ENCODE data around the gene SLC25A24.
"Not testable (repeated sequence)": the region's sequence is repeated elsewhere in the genome, so short reads cannot be mapped to it uniquely, and the experiment has no call there.

SLC25A24 gene

GRCh38 chr1:108142258-108142657, 57.9 kb downstream of the SLC25A24 start:
- Histone ChIP-seq H3K4me3 (ENCODE audit: insufficient read depth, low read length, poor library complexity, severe bottlenecking) (no peak overlapping the region), H3K4me2 (ENCODE audit: low read depth, low read length, poor library complexity, severe bottlenecking) (no peak overlapping the region), H3K27me3 (ENCODE audit: low read length) (no peaks in the 10 kb centered on the region), H4K20me1 (ENCODE audit: low read depth, low read length) (no peaks in the 10 kb centered on the region), H3K9ac (ENCODE audit: low read length) (no peak overlapping the region), H2AFZ (ENCODE audit: low read depth, low read length, severe bottlenecking) (no peak overlapping the region), H3K9me3 (ENCODE audit: insufficient read depth, low read length) (no peaks in the 10 kb centered on the region), H3K79me2 (ENCODE audit: insufficient read depth, low read length) (no peaks in the 10 kb centered on the region), H3K9me2 (replicated peaks; ENCODE audit: insufficient read depth, low read length) (no peaks in the 10 kb centered on the region), H3F3A (ENCODE audit: insufficient read depth) (no peaks in the 10 kb centered on the region), H3K27ac (ENCODE audit: low read depth, low read length) (no peak overlapping the region), H3K36me3 (ENCODE audit: low read length) (no peaks in the 10 kb centered on the region)
- no peak for TF ChIP-seq EZH2phosphoT487 (conservative IDR thresholded peaks at IDR 0.05; ENCODE audit: low read length)
- TF ChIP-seq, protein P1, sequence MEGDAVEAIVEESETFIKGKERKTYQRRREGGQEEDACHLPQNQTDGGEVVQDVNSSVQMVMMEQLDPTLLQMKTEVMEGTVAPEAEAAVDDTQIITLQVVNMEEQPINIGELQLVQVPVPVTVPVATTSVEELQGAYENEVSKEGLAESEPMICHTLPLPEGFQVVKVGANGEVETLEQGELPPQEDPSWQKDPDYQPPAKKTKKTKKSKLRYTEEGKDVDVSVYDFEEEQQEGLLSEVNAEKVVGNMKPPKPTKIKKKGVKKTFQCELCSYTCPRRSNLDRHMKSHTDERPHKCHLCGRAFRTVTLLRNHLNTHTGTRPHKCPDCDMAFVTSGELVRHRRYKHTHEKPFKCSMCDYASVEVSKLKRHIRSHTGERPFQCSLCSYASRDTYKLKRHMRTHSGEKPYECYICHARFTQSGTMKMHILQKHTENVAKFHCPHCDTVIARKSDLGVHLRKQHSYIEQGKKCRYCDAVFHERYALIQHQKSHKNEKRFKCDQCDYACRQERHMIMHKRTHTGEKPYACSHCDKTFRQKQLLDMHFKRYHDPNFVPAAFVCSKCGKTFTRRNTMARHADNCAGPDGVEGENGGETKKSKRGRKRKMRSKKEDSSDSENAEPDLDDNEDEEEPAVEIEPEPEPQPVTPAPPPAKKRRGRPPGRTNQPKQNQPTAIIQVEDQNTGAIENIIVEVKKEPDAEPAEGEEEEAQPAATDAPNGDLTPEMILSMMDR (IDR thresholded peaks at IDR 0.05; ENCODE audit: insufficient read depth, low read length, poor library complexity, severe bottlenecking) = no peak

GRCh38 chr1:108141621-108142020, 58.5 kb downstream of the SLC25A24 start:
- Histone ChIP-seq H3K4me3 (ENCODE audit: insufficient read depth, low read length, poor library complexity, severe bottlenecking) (no peak overlapping the region), H2AFZ (ENCODE audit: low read depth, low read length, severe bottlenecking) (no peak overlapping the region), H3K79me2 (ENCODE audit: insufficient read depth, low read length) (no peaks in the 10 kb centered on the region), H3K4me2 (ENCODE audit: low read depth, low read length, poor library complexity, severe bottlenecking) (no peak overlapping the region), H3K27me3 (ENCODE audit: low read length) (no peaks in the 10 kb centered on the region), H4K20me1 (ENCODE audit: low read depth, low read length) (no peaks in the 10 kb centered on the region), H3K9ac (ENCODE audit: low read length) (no peak overlapping the region), H3K9me3 (ENCODE audit: insufficient read depth, low read length) (no peaks in the 10 kb centered on the region), H3F3A (ENCODE audit: insufficient read depth) (no peaks in the 10 kb centered on the region), H3K9me2 (replicated peaks; ENCODE audit: insufficient read depth, low read length) (no peaks in the 10 kb centered on the region), H3K27ac (ENCODE audit: low read depth, low read length) (no peak overlapping the region), H3K36me3 (ENCODE audit: low read length) (no peaks in the 10 kb centered on the region)
- TF ChIP-seq, protein P1 (IDR thresholded peaks at IDR 0.05; ENCODE audit: insufficient read depth, low read length, poor library complexity, severe bottlenecking) = no peak

DNA sequence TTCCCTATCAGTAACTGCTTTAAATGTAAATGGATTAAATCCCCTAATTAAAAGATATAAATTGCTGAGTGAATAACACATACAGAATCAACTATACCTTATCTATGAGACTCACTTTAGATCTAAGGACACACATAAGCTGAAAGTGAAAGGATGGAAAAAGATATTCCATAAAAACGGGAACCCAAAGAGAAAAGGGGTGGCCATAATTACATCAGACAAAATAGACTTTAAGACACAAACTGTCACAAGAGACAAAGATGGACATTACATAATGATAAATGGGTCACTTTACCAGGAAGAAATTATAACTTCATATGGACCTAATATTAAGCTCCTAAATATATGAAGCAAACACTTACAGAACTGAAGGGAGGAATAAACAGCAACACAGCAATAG, 59.2 kb downstream of the SLC25A24 start:
- Histone ChIP-seq H3K9me2 (replicated peaks; ENCODE audit: insufficient read depth, low read length) (no peaks in the 10 kb centered on the region), H3K9me3 (ENCODE audit: insufficient read depth, low read length) (no peaks in the 10 kb centered on the region), H3K27ac (ENCODE audit: low read depth, low read length) (no peak overlapping the region), H3K27me3 (ENCODE audit: low read length) (no peaks in the 10 kb centered on the region), H3K4me2 (ENCODE audit: low read depth, low read length, poor library complexity, severe bottlenecking) (no peak overlapping the region), H4K20me1 (ENCODE audit: low read depth, low read length) (no peaks in the 10 kb centered on the region), H2AFZ (ENCODE audit: low read depth, low read length, severe bottlenecking) (no peak overlapping the region), H3K79me2 (ENCODE audit: insufficient read depth, low read length) (no peaks in the 10 kb centered on the region), H3K9ac (ENCODE audit: low read length) (no peak overlapping the region), H3K4me3 (ENCODE audit: insufficient read depth, low read length, poor library complexity, severe bottlenecking) (no peak overlapping the region), H3F3A (ENCODE audit: insufficient read depth) (no peaks in the 10 kb centered on the region), H3K36me3 (ENCODE audit: low read length) (no peaks in the 10 kb centered on the region)
- TF ChIP-seq, protein P1 (IDR thresholded peaks at IDR 0.05; ENCODE audit: insufficient read depth, low read length, poor library complexity, severe bottlenecking) = no peak
- no peak for TF ChIP-seq EZH2phosphoT487 (conservative IDR thresholded peaks at IDR 0.05; ENCODE audit: low read length)

GRCh38 chr1:108140177-108140576, 60.0 kb downstream of the SLC25A24 start:
- no peak overlapping the region for H3K4me3 ChIP-seq (ENCODE audit: insufficient read depth, low read length, poor library complexity, severe bottlenecking)
- H3K36me3 ChIP-seq (ENCODE audit: low read length) = no peaks in the 10 kb centered on the region
- TF ChIP-seq EZH2phosphoT487 (conservative IDR thresholded peaks at IDR 0.05; ENCODE audit: low read length) = no peak
- TF ChIP-seq, protein P1 (IDR thresholded peaks at IDR 0.05; ENCODE audit: insufficient read depth, low read length, poor library complexity, severe bottlenecking) = no peak
- H3K9me2 ChIP-seq (replicated peaks; ENCODE audit: insufficient read depth, low read length) = no peaks in the 10 kb centered on the region
- no peak overlapping the region for H3K4me2 ChIP-seq (ENCODE audit: low read depth, low read length, poor library complexity, severe bottlenecking)
- no peak overlapping the region for H3K9ac ChIP-seq (ENCODE audit: low read length)
- no peaks in the 10 kb centered on the region for H4K20me1 ChIP-seq (ENCODE audit: low read depth, low read length)
- H3K27me3 ChIP-seq (ENCODE audit: low read length) = no peaks in the 10 kb centered on the region
- no peak overlapping the region for H2AFZ ChIP-seq (ENCODE audit: low read depth, low read length, severe bottlenecking)
- H3K27ac ChIP-seq (ENCODE audit: low read depth, low read length) = no peak overlapping the region
- no peaks in the 10 kb centered on the region for H3K79me2 ChIP-seq (ENCODE audit: insufficient read depth, low read length)
- no peaks in the 10 kb centered on the region for H3F3A ChIP-seq (ENCODE audit: insufficient read depth)
- H3K9me3 ChIP-seq (ENCODE audit: insufficient read depth, low read length) = no peaks in the 10 kb centered on the region

GRCh38 chr1:108139555-108139954, 60.6 kb downstream of the SLC25A24 start:
- H3K9me2 ChIP-seq (replicated peaks; ENCODE audit: insufficient read depth, low read length); H3K27ac ChIP-seq (ENCODE audit: low read depth, low read length); H3K36me3 ChIP-seq (ENCODE audit: low read length); H3K9ac ChIP-seq (ENCODE audit: low read length); H3F3A ChIP-seq (ENCODE audit: insufficient read depth); H3K79me2 ChIP-seq (ENCODE audit: insufficient read depth, low read length); H3K9me3 ChIP-seq (ENCODE audit: insufficient read depth, low read length); H2AFZ ChIP-seq (ENCODE audit: low read depth, low read length, severe bottlenecking); H3K4me3 ChIP-seq (ENCODE audit: insufficient read depth, low read length, poor library complexity, severe bottlenecking); H4K20me1 ChIP-seq (ENCODE audit: low read depth, low read length); H3K27me3 ChIP-seq (ENCODE audit: low read length); H3K4me2 ChIP-seq (ENCODE audit: low read depth, low read length, poor library complexity, severe bottlenecking): not testable (repeated sequence)

All from SU-DHL-6 (cell line).